ENCODE measurements around the gene ERCC1.

ERCC1 gene

GRCh38 chr19:45406226-45407090 lies 17.3 kb downstream of the ERCC1 start, which contains the start of gene POLR1G:
Gene POLR1G (plus strand): TSS chr19:45406644. CDS start chr19:45406697, 53 bp downstream.
- FAIRE-seq (peak; percentile 90), DNase-seq (ENCODE audit: low spot score) (peak; percentile 87)

GRCh38 chr19:45405435-45406225 lies 18.1 kb downstream of the ERCC1 start:
- FAIRE-seq (peak; percentile 79), DNase-seq (ENCODE audit: low spot score) (peak; percentile 92)

GRCh38 chr19:45404557-45405434 lies 18.9 kb downstream of the ERCC1 start, which contains the start of gene PPP1R13L:
Gene PPP1R13L (minus strand): TSS chr19:45405069. CDS start chr19:45398318, 6,751 bp downstream.
- FAIRE-seq: no peak
- peak; percentile 94 for DNase-seq (ENCODE audit: low spot score)

- DNase-seq (ENCODE audit: low spot score) (peak; percentile 78), FAIRE-seq (no peak)
Measured at GRCh38 chr19:45403781-45404556, 19.7 kb downstream of the ERCC1 start.

GRCh38 chr19:45403272-45403671 lies 20.4 kb downstream of the ERCC1 start:
- FAIRE-seq: no peak
- DNase-seq (ENCODE audit: low spot score): no peak

GRCh38 chr19:45402298-45403061 lies 21.2 kb downstream of the ERCC1 start:
- DNase-seq (ENCODE audit: low spot score) (peak; percentile 87), FAIRE-seq (no peak)

- FAIRE-seq: no peak
- no peak for DNase-seq (ENCODE audit: low spot score)
Measured at GRCh38 chr19:45401815-45402214, 21.9 kb downstream of the ERCC1 start.

GRCh38 chr19:45400192-45400591 lies 23.5 kb downstream of the ERCC1 start:
- DNase-seq (ENCODE audit: low spot score): no peak
- no peak for FAIRE-seq

GRCh38 chr19:45395821-45396617 lies 27.7 kb downstream of the ERCC1 start:
- DNase-seq (ENCODE audit: low spot score) (no peak), FAIRE-seq (no peak)

- FAIRE-seq (no peak), DNase-seq (ENCODE audit: low spot score) (no peak)
Measured at GRCh38 chr19:45391871-45392665, 31.6 kb downstream of the ERCC1 start.

- DNase-seq (ENCODE audit: low spot score) (no peak), FAIRE-seq (no peak)
Measured at GRCh38 chr19:45391346-45391745, 32.4 kb downstream of the ERCC1 start.

- DNase-seq (ENCODE audit: low spot score) (no peak), FAIRE-seq (no peak)
Measured at GRCh38 chr19:45385392-45386221, 38.1 kb downstream of the ERCC1 start.

GRCh38 chr19:45382426-45382825 lies 41.3 kb downstream of the ERCC1 start:
- DNase-seq (ENCODE audit: low spot score) (no peak), FAIRE-seq (peak; percentile 79)

- FAIRE-seq (no peak), DNase-seq (ENCODE audit: low spot score) (no peak)
Measured at GRCh38 chr19:45380107-45380506, 43.6 kb downstream of the ERCC1 start.

GRCh38 chr19:45376045-45376724 lies 47.5 kb downstream of the ERCC1 start:
- FAIRE-seq: no peak
- DNase-seq (ENCODE audit: low spot score): peak; percentile 87

GRCh38 chr19:45370410-45371204 lies 53.1 kb downstream of the ERCC1 start, which contains the start of gene ERCC2:
Gene ERCC2 (minus strand): TSS chr19:45370573. CDS start chr19:45370540, 33 bp downstream.
- FAIRE-seq (peak; percentile 17), DNase-seq (ENCODE audit: low spot score) (peak; percentile 100)

Data from urothelium cell line (cell line).